ENCODE data around the gene ALPP. TPM values are rescaled to one million over a fixed set of nuclear protein-coding genes. Genes with fewer than 3 reads are reported as not detected.
A peak's percentile ranks its signal among the peaks of the same experiment; 100 is the strongest.
"Not testable (repeated sequence)": the region's sequence is repeated elsewhere in the genome, so short reads cannot be mapped to it uniquely, and the experiment has no call there.

The ALPP gene
- total and polyA plus RNA-seq, 7 donors, result not detected

DNA sequence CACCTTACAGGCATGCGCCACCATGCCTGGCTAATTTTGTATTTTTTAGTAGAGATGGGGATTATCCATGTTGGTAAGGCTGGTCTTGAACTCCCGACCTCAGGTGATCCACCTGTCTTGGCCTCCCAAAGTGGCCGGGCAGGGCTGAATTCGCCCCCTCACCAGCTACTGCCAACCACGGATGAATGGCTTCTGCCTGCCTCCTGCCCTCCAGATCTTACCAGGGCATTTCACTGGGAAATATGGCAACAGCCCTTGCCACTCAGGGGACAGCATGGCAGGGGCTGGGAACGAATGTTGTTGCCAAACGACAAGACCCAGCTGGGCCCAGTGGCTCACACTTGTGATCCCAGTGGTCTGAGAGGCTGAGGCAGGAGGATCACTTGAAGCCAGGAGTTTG, 1.8 kb upstream of the ALPP start:
- intact Hi-C loops (cut with DNase I), result no loop called here
- WGBS, 3 donors, result 78 to 81% (median 80%) methylated on average over 7 of the region's 7 CpGs
- no peaks in the 10 kb centered on the region for H3K4me1 ChIP-seq
- TF ChIP-seq, protein P1, sequence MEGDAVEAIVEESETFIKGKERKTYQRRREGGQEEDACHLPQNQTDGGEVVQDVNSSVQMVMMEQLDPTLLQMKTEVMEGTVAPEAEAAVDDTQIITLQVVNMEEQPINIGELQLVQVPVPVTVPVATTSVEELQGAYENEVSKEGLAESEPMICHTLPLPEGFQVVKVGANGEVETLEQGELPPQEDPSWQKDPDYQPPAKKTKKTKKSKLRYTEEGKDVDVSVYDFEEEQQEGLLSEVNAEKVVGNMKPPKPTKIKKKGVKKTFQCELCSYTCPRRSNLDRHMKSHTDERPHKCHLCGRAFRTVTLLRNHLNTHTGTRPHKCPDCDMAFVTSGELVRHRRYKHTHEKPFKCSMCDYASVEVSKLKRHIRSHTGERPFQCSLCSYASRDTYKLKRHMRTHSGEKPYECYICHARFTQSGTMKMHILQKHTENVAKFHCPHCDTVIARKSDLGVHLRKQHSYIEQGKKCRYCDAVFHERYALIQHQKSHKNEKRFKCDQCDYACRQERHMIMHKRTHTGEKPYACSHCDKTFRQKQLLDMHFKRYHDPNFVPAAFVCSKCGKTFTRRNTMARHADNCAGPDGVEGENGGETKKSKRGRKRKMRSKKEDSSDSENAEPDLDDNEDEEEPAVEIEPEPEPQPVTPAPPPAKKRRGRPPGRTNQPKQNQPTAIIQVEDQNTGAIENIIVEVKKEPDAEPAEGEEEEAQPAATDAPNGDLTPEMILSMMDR (IDR thresholded peaks at IDR 0.05), result no peak
- DNase-seq (peak in 1 of 2 donors; percentile 18), ATAC-seq (no peak)
- H3K4me3 ChIP-seq, result no peak overlapping the region
- H3K27ac ChIP-seq, result no peak overlapping the region
- H3K9me3 ChIP-seq, result no peaks in the 10 kb centered on the region
- no peaks in the 10 kb centered on the region for H3K36me3 ChIP-seq (ENCODE audit: insufficient read depth in 1 of 2, low read depth in 1 of 2)
- H3K27me3 ChIP-seq (ENCODE audit: insufficient read depth in 3 of 3, low read length in 2 of 3), result peaks cover 0 to 6% (median 5%) of the 10 kb centered on the region in 3 donors

DNA sequence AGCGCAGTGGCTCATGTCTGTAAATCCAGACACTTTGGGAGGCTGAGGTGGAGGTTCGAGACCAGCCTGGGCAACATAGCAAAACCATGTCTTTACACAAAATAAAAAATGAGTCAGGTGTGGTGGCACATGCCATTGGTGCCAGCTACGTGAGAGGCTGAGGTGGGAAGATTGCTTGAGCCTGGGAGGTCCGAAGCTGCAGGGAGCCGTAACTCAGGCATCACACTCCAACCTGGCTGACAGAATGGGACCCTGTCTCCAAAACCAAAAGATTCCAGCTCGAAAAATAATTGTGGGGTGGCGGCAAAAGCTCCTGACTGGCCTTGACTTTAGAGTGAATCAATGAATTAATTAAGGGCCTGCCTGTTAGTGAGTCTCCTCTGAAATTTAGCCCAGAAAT, 1.2 kb upstream of the ALPP start:
- Histone ChIP-seq H3K27ac (no peak overlapping the region), H3K4me1 (no peaks in the 10 kb centered on the region), H3K4me3 (no peak overlapping the region), H3K9me3 (no peaks in the 10 kb centered on the region), H3K36me3 (ENCODE audit: insufficient read depth in 1 of 2, low read depth in 1 of 2) (no peaks in the 10 kb centered on the region), H3K27me3 (ENCODE audit: insufficient read depth in 3 of 3, low read length in 2 of 3) (peaks cover 0 to 11% (median 8%) of the 10 kb centered on the region in 3 donors)
- ATAC-seq, result no peak
- intact Hi-C loops (cut with DNase I), result no loop called here
- peak in 1 of 2 donors; percentile 22 for DNase-seq
- TF ChIP-seq, protein P1 (IDR thresholded peaks at IDR 0.05), result no peak
- whole genome bisulfite sequencing, 3 donors, result 91 to 94% (median 92%) methylated on average over 7 of the region's 7 CpGs

DNA sequence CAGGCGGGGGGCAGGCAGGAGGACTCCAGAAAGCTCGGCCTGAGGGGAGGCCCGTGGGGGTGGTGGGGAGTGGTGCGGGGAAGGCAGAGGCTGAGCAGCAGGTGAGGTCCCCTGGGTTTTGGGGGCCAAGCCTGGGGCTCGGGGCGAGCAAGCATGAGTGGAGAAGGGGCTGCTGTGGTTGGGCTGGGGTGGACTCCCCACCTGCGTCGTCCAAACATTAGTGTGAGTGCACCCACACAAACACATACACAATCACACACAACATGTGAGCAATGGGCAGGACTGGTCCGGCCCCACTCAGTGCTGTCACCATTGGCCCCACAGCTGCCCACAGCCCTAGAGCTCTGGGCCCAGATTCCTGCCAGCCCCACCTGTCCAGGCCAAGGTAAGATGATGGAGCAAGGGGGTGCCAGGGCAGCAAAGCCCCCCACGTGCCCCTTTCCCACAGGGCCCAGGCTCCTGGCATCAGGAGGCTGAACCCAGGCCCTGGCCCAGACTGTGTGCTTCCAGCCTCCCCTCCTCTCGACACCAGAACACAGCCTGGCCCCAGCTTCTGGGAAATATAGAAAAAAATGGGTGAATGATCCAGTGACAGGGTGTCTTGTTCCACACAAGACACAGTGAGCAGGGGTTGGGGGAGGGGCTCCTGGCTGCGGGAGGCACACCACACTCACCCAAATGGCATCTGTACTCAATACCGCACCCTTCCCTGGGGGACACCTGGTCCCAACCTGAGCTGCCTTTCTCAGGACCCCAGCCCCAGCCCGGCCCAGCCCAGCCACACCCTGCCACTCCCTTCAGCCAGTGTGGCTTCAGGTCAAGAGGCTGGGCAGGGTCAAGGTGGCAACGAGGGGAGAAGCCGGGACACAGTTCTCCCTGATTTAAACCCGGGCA, 463 bp upstream of the ALPP start:
- peak in 1 of 2 donors; percentile 36 for DNase-seq
- no peaks in the 10 kb centered on the region for H3K9me3 ChIP-seq
- intact Hi-C loops (cut with DNase I), result no loop called here
- peaks cover 0 to 19% (median 10%) of the 10 kb centered on the region in 3 donors for H3K27me3 ChIP-seq (ENCODE audit: insufficient read depth in 3 of 3, low read length in 2 of 3)
- no peaks in the 10 kb centered on the region for H3K4me1 ChIP-seq
- WGBS, 3 donors, result 73 to 78% (median 74%) methylated on average over 12 to 17 of the region's 17 CpGs
- no peak for ATAC-seq
- no peaks in the 10 kb centered on the region for H3K36me3 ChIP-seq (ENCODE audit: insufficient read depth in 1 of 2, low read depth in 1 of 2)
- TF ChIP-seq, protein P1 (IDR thresholded peaks at IDR 0.05), result no peak
- no peak overlapping the region for H3K27ac ChIP-seq
- H3K4me3 ChIP-seq, result no peak overlapping the region

DNA sequence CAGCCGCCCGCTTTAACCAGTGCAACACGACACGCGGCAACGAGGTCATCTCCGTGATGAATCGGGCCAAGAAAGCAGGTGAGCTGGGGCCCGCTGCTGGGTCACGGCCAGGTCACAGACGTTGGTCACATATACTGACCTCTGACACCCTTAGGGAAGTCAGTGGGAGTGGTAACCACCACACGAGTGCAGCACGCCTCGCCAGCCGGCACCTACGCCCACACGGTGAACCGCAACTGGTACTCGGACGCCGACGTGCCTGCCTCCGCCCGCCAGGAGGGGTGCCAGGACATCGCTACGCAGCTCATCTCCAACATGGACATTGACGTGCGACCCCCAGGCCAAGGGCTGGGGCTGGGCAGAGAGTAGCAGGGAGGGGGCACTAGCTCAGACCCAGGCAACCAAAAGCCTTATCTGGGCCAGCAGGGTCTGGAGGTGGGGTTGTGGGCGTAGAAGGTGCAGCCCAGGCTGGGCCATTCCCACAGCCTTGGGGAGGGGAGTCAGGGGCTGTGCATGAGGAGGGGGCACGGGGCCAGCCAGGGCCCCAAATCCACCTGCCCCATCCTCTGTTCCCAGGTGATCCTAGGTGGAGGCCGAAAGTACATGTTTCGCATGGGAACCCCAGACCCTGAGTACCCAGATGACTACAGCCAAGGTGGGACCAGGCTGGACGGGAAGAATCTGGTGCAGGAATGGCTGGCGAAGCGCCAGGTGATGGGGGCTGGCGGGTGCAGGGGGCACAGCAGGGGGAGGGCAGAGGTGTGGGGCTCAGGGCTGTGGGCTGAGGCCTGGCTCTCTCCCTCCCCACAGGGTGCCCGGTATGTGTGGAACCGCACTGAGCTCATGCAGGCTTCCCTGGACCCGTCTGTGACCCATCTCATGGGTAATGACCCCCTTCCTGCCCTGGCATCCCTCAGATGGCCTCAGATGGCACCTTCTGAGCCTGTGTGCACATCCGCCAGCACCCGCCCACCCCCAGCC, 1.3 kb downstream of the ALPP start:
- H3K9me3 ChIP-seq; H3K4me1 ChIP-seq; H3K4me3 ChIP-seq; intact Hi-C loops (cut with DNase I); DNase-seq; H3K36me3 ChIP-seq (ENCODE audit: insufficient read depth in 1 of 2, low read depth in 1 of 2); H3K27ac ChIP-seq; ATAC-seq: not testable (repeated sequence)
- WGBS, 3 donors, result 76 to 82% (median 79%) methylated on average over 28 to 41 of the region's 41 CpGs
- peaks cover 0 to 33% (median 13%) of the 10 kb centered on the region in 3 donors for H3K27me3 ChIP-seq (ENCODE audit: insufficient read depth in 3 of 3, low read length in 2 of 3)

DNA sequence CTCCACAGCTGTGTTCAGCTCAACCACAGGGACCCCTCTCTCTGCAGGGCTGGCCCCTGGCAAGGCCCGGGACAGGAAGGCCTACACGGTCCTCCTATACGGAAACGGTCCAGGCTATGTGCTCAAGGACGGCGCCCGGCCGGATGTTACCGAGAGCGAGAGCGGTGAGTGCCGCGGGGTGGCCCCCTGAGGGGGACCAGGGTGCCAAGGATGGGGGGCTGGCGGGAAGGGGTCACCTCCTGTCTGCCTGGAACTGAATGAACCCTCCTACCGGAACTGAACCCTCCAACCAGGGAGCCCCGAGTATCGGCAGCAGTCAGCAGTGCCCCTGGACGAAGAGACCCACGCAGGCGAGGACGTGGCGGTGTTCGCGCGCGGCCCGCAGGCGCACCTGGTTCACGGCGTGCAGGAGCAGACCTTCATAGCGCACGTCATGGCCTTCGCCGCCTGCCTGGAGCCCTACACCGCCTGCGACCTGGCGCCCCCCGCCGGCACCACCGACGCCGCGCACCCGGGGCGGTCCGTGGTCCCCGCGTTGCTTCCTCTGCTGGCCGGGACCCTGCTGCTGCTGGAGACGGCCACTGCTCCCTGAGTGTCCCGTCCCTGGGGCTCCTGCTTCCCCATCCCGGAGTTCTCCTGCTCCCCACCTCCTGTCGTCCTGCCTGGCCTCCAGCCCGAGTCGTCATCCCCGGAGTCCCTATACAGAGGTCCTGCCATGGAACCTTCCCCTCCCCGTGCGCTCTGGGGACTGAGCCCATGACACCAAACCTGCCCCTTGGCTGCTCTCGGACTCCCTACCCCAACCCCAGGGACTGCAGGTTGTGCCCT, 2.9 kb downstream of the ALPP start:
- H3K27me3 ChIP-seq (ENCODE audit: insufficient read depth in 3 of 3, low read length in 2 of 3), result peaks cover 0 to 46% (median 15%) of the 10 kb centered on the region in 3 donors
- DNase-seq; intact Hi-C loops (cut with DNase I); H3K4me3 ChIP-seq; ATAC-seq; H3K36me3 ChIP-seq (ENCODE audit: insufficient read depth in 1 of 2, low read depth in 1 of 2); H3K27ac ChIP-seq; H3K4me1 ChIP-seq; H3K9me3 ChIP-seq: not testable (repeated sequence)
- WGBS, 3 donors, result 19 to 40% (median 37%) methylated on average over 24 to 59 of the region's 59 CpGs

Measured in psoas muscle (tissue), 8 donors.